GM19043 (cell line): Measurements from ENCODE around the gene SLC25A48.

Source experiments
- ATAC-seq: cut with Tn5 transposase; IDR thresholded peaks from one replicate; pipeline ENCODE4 v1.9.1; 2021; ENCODE audit warnings: low read depth; ENCODE audit not compliant: unreplicated experiment

The SLC25A48 gene, protein sequence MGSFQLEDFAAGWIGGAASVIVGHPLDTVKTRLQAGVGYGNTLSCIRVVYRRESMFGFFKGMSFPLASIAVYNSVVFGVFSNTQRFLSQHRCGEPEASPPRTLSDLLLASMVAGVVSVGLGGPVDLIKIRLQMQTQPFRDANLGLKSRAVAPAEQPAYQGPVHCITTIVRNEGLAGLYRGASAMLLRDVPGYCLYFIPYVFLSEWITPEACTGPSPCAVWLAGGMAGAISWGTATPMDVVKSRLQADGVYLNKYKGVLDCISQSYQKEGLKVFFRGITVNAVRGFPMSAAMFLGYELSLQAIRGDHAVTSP

DNA sequence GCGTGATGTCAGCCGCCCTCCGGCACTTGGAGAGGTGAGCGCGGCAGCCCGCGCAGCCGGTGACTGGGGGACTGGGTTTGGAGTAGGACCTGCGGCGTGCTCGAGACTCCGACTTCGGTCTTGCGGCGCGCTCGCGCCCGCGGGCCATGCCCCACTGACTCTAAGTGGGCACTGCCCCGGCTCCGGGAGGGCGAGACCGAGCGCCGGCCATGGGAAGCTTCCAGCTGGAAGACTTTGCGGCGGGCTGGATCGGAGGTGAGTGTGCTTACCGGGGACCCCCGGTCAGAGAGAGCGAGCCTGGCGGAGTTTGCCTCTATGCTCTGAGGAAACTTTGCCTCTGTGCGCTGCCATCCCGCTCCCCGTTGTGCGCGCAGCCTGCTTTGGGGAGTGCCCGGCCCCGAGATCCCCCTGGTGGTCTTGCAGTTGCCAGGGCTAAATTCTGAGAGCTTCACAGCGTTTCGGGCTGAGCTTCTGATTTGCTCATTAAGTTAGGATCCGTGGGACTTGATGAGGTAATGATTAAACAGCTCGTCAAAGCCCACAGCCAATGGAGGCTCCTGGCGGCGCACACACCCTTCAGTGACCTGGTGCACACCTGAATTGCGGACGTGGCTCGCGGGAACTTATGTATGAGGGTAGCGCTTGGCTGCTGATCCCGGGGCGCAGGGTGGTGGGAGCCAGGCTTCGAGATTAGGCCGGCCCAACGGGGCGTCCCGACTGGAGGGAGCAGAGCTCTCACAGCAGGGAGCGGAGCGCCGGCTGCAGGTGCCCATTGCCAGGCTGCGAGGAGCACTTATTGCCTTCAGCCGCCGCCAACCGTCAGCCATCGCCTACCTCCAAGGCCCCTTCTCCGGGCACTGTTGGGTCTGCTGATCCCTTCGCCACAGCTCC, at the start of gene SLC25A48:
TSS of gene SLC25A48 (plus strand) at position 25 of the 891 bp plus-strand sequence. CDS start at position 210, 185 bp downstream.
- no peak for ATAC-seq

DNA sequence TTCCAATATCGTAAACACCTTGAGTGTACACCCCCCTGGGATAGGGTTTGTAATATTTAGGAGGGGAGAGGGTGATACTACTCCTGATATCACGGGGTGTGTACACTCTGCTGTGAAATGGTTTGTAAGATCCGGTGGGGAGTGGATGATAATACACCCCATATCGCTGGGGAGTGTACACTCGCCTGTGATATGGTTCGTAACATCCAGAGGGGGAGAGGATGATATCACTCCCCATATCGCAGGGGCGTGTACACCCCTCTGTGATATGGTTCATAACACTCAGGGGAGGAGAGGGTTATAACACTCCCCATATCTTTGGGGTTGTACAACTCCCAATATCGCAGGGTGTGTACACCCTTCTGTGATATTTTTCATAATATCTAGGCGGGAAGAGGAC, 33.8 kb upstream of the SLC25A48 start:
- ATAC-seq: no peak

DNA sequence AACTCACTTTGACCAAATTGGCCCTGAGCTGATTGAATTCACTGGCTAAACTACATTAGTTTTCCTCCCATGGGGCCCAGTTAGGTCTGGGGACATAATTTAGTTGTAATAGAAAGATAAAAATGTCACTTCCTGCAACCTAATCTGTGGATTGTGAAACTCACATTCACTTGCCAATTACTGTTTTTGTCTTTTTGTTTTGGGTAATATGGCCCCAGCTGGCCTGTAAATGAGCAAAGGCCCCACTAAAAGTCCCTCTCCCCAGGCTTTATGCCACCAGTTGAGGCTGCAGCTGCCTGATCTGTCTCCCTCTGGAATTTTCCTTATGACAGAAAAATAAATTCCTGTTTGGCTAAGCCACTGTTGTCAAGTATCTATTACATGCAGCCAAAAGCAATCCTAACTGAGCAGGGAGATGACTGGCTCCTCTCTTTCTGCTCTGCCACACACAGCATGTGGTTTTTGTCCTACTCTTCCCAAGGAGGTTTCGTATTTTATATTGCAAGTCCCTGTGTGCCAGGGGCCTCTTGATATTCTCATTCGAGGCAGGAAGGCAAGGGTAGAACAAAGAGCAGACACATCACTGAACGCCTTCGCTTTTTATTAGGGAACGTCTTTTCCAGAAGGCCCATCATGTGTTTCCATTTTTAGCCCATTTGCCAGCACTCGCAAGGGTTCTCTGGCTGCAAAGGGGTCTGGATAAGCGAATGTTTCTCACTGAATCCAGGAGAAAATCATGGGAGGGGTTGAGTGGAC, 24.1 kb upstream of the SLC25A48 start:
- ATAC-seq: no peak

DNA sequence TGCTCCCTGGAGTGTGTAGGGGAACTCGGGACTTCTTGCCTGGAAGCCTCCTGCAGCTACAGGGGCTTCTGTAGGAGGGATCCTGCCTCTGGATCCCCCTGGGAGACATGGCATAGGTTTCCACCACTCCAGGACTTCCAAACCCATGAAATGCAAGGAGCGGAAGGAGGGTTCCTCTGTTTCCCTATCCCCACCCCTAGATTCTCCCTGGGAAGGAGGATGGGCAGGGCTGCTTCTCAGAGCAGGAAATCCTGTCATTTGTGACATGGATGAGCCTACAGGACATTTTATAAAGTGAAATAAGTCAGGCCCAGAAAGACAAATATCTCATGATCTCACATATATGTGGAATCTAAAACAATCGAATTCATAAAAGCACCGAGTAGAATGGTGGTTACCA, 23.5 kb upstream of the SLC25A48 start:
- ATAC-seq: no peak

DNA sequence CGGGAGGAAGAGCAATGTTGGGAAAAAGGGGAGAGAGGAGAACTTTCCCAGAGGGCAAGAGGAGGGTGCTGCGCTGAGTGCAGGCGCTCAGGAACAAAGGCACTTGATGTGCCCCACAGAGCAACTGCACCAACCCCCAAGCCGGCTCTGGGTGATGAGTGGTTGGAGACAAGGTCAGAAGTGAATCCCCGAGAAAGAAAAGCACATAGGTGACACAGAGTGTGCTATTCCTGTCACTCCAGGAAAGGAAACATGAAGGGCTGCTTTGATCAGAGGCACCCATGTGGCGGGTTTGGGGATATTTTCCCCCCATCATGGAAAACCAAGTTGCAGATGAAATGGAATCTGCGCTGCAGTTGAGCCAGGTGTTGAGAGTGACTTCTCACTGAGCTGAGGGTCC, 20.7 kb upstream of the SLC25A48 start:
- no peak for ATAC-seq

DNA sequence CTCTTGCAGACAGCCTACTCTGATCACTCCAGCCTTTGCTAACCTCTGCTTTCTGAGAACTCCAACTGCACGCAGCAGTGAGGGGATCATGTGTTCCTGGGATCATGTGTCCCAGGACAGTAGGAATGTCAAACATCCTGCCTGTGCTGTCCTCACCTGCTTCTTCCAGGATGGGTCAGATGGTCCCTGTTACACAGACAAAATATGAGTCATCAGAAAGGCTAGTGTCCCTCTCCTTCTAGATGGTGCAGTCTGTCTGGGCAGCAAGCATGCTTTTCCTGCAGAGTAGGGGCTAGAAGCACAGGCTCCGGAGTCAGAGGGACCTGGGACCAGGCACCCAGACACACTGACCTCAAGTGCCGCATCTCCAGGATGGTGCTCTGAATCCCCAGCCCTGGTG, 20.1 kb upstream of the SLC25A48 start:
- no peak for ATAC-seq

DNA sequence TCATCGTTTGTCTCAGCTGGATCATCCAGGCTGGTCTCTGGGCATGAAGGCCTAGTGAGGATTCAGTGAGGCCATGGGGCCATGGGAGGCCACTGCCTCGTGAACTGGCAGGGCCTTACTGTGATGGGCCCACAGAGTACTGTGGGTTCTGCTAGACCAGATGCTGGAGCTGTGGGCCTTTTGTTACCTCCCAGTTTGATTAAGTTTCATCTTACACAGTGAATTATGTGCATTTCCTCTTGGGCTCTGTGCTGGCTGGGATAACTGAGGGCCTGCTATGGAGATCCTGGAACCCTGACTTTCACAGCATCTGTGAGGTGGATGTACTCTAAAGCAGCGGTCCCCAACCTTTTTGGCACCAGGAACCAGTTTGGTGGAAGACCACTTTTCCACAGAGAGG, 19.7 kb upstream of the SLC25A48 start:
- no peak for ATAC-seq

DNA sequence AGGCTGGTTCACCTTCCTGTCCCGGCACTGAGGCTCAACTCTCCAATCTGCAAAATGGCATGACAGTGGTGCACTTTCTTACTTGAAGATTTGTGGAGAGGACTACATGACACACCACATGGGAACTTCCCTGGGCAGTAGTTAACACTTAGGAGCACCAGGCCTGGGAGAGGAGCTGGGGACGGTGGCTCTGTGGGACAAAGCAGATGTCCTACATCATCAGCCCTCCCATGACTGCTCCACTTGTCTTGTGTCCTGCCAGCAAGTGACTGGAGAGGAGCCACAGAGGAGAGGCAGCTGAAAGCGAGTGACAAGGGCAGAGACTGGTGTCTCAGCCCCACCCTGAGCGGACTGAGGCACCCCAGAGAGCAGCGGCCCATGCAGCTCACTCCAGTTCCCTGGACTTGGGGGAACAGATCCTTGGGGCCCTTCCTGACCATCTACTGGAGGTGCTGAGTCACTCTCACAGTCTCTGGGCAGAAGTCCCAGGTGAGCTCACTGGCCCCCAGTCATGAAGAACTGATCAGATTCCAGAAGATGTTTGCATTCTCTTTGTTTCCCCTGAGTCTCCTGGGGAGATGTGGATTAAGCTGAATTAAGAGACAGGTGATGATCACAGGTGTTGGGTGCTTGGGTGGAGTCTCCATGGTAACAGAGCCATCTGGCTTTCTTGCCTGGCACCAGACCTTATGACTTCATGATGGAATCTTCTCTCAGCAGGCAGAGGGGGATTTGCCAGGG, 13.2 kb upstream of the SLC25A48 start:
- no peak for ATAC-seq

DNA sequence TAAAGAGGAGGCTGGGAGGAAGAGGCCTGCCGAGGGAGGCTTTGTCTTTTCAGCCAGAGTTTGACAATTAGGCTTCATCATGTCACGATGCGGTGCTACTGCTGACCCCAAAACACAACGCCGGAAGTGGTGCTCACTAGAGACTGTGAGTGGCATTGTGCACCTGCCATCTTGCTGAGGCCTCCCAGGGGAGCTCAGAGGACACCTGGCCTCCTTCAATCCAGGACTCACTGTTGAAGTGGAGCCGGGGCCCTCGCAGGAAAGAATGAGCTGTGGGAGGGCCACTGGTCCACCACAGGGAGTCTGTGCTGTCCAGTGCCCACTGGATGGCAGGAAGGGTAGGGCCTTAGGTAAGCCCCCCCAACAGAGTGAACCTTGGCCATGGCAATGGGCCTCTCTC, 12.7 kb upstream of the SLC25A48 start:
- no peak for ATAC-seq

DNA sequence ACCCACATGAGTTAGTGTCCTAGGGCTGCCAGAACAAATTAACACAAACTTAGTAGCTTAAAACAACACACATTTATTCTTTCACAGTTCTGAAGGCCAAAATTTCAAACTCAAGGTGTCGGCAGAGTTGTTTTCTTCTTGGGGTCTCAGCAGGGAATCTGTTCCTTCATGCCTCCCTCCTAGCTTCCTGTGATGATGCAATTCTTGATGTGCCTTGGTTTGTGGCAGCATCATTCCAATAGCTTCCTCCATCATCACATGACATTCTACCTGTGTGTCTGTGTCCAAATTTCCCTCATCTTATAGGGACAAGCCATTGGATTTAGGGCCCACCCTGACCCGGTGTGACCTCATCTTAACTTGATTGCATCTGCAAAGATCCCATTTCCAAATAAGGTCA, 12.2 kb upstream of the SLC25A48 start:
- no peak for ATAC-seq

DNA sequence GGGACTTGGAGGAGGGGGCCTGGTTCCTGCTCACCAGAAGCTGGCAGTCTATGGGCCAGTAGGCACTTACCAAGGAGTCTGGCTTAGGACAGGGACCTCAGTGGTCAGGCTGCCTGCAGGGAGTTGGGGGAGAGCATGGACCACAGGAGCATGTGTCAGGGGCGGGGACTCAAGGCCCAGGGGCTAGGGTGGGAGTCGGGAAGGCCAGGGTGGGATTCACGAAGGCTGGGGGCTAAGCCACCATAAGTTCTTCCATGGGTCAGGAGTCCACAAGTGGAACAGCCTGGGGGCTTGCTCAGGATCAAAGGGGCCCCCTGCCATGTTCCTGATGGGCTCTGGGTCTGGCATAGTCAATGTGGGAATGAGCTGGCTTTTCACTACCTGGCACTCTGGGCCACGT, 11.5 kb upstream of the SLC25A48 start:
- no peak for ATAC-seq

DNA sequence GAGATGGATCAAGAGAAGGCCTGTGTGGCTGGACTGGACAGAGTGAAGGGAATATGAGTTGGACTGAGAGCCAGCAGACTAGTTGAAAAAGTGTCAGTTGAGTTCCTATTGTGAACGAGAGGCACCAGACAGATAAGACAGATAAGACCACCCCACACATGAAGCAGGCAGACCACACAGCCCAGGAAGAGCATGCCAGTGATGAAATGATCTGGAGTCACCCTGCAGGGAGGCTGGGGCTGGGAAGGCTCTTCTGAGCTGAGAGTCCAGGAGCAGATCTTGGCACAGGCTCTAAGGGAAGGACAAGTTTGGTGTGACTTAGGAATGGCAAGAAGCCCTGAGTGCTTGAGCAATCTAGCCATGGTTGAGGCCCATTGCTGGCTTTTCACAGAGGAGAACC, 10.6 kb upstream of the SLC25A48 start:
- ATAC-seq: no peak

DNA sequence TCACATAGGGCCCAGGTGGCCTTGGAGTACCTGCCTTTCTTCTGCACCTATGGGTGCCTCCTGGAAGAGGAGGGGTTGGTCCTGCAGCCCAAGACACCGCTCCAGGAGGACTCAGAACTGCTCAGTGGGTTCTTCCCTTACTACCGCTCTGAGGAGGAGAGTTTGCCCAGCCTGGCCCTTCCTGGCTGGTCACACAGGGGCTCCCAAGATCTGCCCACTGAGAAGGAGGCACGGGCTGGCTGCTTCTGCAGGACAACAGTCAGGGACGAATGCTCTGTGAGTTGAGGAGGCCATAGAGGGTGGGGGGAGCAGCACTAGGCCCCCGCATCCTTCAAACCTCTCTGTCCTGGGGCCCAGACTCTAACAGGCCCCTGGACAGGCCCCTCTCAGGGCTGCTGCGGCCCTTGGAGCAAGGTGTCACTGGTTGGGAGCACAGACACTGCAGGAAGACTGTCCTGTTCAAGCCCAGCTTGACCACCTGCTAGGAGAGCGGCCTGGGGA, 9.9 kb upstream of the SLC25A48 start:
- no peak for ATAC-seq

DNA sequence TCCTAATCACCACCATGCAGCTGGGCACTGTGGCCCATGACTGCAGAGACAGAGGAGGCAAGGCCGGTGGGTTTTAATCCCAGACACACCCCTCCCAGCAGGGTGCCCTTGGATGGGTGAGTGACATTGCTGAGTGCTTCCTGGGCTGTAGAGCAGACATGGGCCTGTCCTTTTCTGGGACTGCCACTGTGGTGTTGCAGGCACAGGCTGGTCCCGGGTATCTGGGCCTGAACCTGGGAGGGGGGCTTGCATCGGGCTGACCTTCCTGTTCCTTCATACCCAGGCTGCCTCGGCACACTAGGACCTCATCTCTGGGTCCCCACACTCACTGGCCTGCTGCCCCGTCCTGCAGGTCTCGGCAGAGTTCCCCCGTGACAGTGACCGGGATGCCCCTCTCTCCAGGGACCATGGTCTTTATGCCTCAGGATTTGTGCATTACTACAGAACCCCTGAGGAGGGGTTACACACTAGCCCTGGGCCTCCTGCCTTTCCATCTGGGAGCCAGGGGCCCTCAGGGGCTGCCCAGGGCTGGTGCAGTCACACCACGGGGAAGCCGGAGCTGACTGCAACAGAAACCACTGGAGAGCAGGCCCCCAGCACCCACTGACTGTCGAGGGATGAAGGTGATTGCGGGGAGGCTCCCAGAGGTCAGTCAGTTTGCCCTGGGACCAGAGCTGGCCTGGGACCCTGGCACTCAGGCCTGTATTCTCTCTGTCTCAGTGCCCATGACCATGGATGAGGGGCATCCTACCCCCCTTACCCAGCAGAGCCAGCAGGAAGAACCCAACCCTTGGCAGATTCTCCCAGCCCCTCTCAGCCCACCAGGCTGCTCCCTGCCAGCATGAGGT, 8.9 kb upstream of the SLC25A48 start:
- no peak for ATAC-seq

DNA sequence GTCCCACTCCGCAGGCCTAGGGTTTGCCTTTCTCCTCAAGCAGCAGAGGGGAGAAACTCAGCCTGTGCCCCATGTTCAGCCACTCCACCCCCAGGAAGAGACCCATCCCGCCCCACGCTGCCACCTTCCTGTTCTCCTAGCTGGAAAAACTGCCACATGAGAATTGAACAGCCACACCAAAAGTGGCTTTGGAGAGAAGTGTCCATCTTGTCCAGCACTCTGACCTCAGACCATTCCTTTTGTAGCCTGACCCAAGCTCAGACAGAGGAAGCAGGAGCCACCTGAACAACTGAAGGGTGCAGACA, 8.3 kb upstream of the SLC25A48 start:
- no peak for ATAC-seq

DNA sequence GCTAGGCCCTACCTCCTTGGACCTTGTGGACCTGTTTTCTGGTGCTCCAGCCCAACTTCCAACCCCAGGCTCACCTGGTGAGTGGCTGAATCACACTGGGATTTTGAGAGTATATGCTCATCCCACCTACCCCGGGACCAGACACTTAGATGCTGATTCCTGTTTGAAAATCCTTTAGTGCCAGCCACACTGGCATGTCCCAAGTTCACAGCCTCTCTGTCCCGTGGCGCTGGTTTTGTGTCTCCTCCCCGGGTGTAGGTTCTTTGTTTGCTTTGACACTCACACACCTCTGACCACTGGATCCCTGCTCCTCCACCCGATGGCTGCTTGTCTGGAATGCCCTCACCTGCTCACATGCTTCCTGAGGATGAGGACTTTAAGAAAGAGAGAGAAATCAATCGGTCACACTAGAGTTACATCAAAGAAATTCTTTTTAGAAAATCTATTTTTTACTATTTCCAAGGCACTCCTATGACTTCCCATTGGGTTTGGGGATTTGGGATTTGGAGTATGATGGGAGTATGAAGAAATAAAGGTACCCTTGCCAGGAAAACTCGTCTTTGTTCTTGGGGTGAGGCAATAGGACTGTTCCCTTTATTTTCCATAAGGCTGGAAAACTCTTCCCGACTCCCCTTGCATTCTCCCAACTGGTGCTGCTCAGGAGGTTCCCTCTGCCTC, 7.3 kb upstream of the SLC25A48 start:
- no peak for ATAC-seq

DNA sequence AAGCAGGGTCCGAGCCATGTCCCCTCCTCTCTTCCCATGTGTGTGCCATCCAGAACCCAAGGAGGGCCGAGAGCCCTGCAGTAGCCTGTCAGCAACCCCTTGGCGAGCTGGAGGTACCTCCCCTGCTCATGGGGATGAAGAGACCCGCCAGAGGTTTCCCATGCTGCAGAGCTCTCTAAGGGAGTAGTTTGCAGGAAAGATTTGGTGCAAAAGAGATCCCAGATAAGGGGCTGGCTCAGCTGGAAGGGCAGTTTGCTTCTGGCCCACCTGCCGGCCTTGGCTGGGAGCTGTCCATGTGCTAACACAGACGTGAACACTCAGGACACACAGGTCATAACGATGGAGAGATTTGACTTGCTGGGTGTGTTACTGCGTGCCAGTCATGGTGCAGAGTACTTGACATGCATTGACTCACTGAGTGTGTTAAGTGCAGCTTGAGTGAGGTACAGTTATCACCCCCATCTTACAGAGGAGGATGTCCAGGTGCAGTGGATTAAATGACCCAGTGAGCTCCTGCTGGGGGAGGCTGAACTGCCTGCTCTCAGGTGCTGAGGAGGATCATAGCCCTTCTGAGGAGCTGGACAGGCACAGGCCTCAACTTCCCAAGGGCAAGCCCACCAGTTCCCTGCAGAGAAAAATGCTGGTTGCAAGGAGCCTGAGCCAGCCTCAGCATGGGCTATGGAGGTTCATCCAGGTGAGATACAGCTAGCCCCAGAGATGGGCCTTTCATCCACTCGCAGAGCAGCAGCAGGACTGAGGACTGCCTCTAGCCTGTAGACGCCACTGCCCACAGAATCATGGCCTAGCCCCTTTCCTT, 6.3 kb upstream of the SLC25A48 start:
- ATAC-seq: no peak

DNA sequence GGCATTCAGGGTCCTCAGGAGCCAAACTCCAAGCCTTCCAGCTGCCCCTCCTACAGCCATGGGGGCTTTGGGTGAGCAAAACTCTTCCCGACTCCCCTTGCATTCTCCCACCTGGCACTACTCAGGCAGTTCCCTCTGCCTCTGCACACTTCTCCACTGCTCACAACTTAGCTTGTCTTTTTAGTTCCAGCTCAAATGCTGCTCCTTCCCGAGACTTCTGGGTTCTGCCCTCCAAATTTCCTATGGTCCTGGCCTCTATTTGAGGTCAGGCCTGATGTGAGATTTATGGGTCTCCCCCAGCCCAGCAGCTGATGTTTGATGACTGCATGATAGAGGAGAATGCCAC, 5.7 kb upstream of the SLC25A48 start:
- no peak for ATAC-seq
